Activated CD4-positive, alpha-beta T cell treated with anti-CD3 and anti-CD28 coated beads, Interleukin-2, amount 50 U/mL, for 4 hours (primary cell): ENCODE data around the gene ALS2.
"Not testable (repeated sequence)": the region's sequence is repeated elsewhere in the genome, so short reads cannot be mapped to it uniquely, and the experiment has no call there.

Source experiments
- DNase-seq, 2 experiments: peaks; one replicate each; pipeline ENCODE4 v3.0.0-alpha.2; 2020

The ALS2 gene

GRCh38 chr2:201790989-201791388 is 10.3 kb upstream of the ALS2 start:
- DNase-seq: no peak

GRCh38 chr2:201790291-201790690 is 9.6 kb upstream of the ALS2 start:
- no peak for DNase-seq

GRCh38 chr2:201789395-201789794 is 8.7 kb upstream of the ALS2 start:
- DNase-seq: no peak

- no peak for DNase-seq
These were observed 7.6 kb upstream of the ALS2 start for GRCh38 chr2:201788371-201788770.

DNA sequence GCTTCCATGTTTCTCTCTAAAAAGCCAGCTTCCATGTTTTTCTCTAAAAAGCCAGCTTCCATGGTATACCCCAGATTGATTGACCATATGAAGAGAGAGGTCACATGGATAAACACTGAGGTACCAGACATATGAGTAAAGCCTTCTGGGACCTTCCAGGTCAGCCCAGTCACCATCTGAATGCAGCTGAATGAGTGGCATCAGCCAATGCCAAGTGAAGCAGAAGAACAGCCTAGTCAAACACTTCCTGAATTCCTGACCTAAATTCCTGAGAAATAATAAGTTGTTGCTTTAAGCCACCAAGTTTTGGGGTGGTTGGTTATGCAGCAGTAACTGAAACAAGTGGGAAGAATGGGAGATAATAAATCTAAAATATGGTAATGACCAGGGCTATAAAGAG is 5.7 kb upstream of the ALS2 start:
- DNase-seq: no peak

DNA sequence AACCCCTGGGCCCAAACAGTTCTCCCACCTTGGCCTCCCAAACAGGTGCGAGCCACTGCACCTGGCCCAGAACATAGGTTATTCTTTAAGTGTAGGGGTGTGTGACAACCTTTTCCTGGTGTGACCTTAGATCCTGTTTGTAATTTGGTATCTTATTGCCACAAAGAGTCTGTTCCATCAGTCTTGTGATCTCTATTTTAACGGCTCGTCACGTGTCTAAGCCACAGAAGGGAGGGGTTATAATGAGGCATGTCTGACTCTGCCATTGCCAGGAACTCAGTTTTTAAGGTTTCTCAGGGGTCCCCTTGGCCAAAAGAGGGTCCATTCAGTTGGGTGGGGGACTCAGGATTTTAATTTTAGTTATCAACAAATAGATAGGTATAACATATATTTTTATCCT is 4.4 kb upstream of the ALS2 start:
- DNase-seq: no peak

- DNase-seq: no peak
These were observed 3.8 kb upstream of the ALS2 start for GRCh38 chr2:201784563-201784962.

DNA sequence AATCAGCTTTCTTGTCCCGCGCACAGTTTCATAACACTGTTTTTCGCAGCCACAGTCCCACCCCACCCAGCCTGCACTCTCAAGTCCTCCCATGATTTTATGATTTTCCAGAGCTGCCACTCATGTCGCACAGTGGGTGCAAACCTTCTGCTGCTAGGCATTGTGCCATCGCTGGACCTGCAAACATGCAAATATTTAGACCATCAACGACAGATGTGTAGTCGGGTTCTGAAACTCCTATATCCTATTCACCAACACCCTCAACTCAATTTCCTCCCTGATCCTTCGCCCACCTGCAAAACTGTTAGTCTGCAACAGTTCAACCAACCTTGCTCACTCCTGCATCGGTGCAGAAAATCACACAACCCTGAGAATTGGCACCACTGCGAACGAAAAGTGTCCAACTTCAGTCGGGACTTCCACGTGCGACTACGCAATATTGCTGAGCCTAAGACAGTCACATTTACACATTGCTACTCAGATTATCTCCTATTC is 871 bp upstream of the ALS2 start:
- peak in 1 of 2 experiments; percentile 2 for DNase-seq

DNA sequence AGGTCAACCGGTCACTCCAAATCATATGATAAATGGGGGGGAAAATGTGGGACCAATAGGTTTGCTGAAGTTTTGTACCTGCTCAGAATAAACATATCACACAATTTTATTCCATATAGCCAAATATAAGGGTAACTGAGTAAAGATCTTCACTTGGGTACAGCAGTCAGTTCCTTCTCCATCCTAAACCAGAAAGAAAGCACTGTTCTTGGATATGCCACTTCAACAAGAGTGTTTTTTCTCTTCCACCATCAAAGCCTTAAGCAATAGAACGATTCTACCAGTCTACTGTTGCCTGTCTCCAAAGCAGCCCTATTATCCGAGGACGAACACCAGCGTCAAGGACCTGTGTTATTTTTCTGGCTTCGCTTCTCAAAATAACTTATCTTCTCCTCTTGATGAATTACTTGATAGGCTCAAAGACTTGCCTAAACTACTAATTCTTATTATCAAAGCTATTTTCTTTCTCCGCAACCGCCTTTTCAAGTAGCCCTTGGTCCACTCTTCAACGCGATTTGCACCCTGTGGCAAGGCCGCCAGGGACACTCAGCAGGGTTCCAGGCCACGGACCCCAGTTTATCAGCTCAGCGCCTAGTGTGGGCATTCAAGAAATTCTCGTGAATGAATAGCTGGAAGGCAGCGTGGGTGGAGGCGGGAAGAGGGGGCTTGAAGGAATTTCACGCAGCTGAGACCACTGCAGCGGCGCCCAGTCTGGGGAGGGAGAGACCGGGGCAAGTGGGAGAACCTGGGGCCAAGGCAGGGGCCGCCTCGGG is 646 bp downstream of the ALS2 start:
- DNase-seq: no peak

DNA sequence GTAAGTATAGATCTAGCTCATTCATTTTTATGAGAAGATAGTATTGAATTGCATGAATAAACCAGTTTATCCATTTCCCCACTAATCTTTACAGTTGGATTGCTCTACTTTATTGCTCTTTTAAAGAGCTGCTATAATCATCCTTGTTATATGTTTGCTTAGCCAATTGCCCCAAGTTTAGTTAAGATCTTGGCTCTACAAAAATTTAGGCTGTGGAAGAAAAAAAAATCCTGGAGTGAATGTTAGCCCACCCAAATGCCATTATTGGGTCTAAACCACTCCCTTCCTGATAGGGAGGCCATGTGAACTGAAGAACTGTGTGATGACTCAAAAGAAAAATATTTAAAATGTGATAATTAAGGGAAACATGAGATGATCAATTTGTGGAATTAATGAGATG is 2.9 kb downstream of the ALS2 start:
- no peak for DNase-seq

DNA sequence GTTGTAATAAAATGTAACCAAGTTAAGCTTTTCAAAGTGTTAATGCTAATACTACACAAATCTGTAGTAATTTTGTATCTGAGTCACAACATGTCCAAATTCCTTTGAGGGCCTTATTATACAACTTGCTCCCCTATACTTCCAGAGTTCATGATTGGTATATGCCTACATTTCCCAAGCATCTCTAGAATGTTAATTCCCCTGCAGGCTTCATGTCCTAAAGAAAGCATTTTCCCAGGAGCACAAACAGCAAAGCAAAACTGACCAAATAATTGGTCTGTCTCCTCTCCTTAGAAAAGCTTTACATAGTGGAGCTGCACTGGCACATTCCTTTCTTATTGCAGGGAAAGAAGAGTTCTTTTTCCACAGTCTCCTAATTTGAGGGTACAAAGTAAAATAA is 3.7 kb downstream of the ALS2 start:
- no peak for DNase-seq

DNA sequence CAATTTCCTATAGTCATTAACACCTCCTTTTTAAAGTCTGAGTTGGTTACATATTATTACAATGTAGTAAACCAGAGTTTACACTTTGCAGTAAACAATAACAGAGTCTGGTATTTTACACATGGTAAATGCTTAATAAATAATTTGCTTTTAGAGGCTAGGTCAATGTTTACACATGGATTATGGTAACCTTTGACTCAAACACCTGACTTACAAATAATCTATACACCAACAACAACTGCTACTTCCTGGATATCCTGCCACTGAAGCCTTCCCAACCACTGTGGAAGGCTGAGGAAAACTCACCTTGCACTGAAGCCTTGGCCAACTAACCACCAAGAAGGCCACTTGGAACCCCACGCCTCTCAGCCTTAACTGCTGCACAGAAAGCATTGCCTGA is 5.4 kb downstream of the ALS2 start:
- no peak for DNase-seq

DNA sequence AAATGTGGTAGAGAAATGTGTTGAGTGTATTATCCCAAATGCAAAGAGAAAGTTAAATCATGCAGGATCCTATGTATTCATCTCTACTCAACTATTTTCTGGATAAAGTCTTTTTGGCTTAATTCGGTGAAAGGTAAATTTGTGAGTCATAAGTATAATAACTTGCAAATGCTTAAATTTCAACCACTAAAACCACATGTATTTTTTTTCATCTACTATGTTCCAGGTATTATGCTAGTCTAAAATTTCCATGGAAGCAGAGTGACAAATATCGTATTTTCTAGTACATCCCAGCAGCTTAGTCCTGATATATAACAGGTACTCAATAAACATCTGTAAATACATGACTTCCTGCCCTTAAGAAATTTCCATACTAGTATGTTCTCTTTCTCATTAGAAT is 6.2 kb downstream of the ALS2 start:
- DNase-seq: no peak

DNA sequence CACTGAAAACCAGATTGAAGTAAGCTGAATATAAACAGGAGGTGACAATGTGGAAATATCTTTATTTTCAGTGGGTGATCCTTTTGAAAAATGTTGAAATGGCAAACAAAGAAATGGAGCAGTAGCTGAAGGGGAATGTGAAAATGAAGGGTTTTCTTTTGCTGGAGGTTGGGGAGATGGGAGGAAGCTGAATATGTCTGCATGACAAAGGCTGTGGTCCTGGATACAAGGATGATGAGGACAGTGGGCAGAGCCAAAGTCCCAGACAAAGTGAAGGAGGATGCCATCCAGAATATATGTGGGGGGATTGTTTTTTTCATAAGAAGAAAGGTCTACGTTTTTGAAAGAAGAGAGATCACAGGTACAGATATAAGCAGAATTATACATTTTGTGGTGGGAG is 6.7 kb downstream of the ALS2 start:
- no peak for DNase-seq

GRCh38 chr2:201769666-201770373 is 10.9 kb downstream of the ALS2 start:
- DNase-seq: no peak

- DNase-seq: no peak
These were observed 11.8 kb downstream of the ALS2 start for GRCh38 chr2:201768918-201769317.

DNA sequence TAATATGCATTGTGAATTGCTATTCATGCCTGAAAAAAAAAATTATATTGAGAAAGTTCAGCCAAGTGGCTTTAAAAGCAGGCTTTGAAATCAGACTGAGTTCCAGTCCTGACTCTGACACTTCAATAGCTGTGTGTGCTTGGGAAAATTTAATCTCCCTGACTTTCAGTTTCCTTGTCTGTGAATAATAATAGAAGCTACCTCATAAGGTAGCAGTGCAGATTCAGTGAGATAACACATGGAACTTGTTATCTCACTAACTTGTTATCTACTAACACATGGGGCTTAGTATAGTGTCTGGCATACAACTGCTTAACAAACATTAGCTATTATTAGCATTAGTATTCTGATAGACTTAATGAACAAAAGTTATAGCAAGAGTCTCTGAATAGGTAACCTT is 14.9 kb downstream of the ALS2 start:
- DNase-seq: no peak

- not testable (repeated sequence) for DNase-seq
These were observed 16.3 kb downstream of the ALS2 start for GRCh38 chr2:201764469-201764868.

GRCh38 chr2:201761101-201761500 is 19.6 kb downstream of the ALS2 start:
- no peak for DNase-seq

GRCh38 chr2:201759567-201759966 is 21.2 kb downstream of the ALS2 start:
- no peak for DNase-seq

DNA sequence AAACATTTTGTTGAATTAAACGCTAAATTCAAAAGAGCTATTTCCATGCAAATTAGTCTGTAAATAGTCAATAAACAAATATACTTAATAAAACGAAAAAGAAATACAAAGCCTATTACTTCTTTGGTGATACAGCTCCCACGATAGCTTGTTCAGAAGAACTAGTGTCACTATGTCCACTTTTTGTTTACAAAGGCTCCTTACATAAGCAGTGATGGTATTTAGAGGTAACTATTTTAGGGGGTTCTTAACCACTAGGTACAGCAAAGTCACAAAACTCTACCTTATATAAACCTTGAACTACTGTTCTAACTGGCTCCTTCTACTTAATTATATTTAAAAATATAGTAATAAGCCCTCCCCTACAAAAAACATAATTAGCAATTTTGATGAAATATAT is 21.9 kb downstream of the ALS2 start:
- DNase-seq: no peak

DNA sequence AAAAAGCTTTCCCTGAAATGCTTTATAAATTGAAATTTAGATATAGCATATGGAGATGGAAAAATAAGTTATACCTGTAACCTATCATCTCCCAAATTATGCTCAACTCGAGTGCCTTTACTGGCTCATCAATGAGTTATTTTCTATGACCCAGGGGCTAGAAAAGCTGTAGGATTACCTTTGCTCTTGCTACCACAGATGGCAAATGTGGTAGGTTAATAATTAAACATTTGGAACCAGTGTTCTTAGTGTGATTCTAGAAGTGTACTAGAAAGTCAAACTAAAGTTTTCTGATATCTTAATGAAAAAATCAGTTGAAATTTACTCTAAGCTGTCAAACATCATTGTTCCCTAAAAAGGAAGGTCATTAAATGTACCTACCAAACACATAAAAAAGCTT is 22.5 kb downstream of the ALS2 start:
- DNase-seq: no peak

- DNase-seq: no peak
These were observed 25.9 kb downstream of the ALS2 start for GRCh38 chr2:201754717-201755415.

GRCh38 chr2:201751566-201751965 is 29.2 kb downstream of the ALS2 start:
- DNase-seq: no peak
